Ammon's horn (tissue), 1 donor: ENCODE results near the gene SNTA1.
"Not testable (repeated sequence)": the region's sequence is repeated elsewhere in the genome, so short reads cannot be mapped to it uniquely, and the experiment has no call there.

Experiments
- DNase-seq: peaks from one replicate; pipeline ENCODE4 v3.0.0-alpha.2; 2016; ENCODE audit warnings: low spot score

The SNTA1 gene

DNA sequence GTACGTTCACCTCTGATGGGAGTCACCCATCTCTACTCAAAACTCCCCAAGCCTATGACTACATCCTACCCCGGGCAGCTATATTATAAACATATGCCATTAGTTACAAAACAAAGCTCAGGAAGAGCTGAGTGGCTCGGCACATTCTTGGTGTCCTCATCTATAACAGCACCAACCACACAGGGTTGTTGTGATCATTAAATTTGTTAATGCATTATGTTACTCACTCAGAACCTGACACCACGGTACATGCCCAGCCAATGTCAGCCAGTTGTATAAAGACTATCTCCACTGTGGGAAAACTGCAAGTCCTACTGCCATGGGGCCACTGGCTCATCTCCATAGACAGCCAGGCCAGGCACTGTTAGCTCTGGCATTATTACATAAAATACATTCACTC is 50.0 kb downstream of the SNTA1 start:
- DNase-seq: no peak

- no peak for DNase-seq
These were observed 51.7 kb downstream of the SNTA1 start for GRCh38 chr20:33391722-33392415.

DNA sequence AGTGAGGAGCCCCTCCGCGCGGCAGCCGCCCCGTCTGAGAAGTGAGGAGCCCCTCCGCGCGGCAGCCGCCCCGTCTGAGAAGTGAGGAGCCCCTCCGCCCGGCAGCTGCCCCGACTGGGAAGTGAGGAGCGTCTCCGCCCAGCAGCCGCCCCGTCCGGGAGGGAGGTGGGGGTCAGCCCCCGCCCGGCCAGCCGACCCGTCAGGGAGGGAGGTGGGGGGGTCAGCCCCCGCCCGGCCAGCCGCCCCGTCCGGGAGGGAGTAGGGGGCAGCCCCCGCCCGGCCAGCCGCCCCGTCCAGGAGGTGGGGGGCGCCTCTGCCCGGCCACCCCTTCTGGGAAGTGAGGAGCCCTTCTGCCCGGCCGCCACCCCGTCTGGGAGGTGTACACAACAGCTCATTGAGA is 54.2 kb downstream of the SNTA1 start:
- DNase-seq: not testable (repeated sequence)

DNA sequence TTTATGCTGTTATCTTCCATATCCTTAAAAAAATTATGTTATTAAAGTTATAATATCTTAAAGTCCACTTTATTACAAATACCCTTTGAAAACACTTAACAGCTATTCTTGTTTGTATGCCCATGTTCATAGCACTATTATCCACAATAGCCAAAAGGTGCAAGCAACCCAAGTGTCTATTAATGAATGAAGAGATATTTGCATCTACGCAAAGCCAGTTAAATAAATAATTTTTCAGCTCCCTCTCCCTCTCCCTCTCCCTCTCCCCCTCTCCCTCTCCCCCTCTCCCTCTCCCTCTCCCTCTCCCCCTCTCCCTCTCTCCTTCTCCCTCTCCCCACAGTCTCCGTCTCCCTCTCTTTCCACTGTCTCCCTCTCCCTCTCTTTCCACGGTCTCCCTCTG is 55.3 kb downstream of the SNTA1 start:
- DNase-seq: no peak

DNA sequence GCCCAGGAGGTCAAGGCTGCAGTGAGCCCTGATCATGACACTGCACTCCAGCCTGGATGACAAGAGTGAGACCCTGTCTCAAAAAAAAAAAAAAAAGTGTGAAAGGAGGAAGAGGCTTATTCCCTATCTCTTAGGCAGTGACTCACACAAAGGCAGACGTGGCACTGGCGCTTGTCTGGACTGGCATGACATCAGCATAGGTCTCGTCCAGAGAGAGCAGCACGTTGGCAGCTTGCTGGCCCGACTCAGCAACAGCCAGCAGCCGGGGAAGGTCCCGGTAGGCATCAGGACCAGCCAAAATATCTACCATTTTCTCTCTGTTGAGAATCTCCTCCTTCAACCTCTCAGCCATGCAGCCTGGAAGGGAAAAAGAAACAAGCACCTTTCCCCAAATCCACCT is 56.4 kb downstream of the SNTA1 start:
- no peak for DNase-seq

DNA sequence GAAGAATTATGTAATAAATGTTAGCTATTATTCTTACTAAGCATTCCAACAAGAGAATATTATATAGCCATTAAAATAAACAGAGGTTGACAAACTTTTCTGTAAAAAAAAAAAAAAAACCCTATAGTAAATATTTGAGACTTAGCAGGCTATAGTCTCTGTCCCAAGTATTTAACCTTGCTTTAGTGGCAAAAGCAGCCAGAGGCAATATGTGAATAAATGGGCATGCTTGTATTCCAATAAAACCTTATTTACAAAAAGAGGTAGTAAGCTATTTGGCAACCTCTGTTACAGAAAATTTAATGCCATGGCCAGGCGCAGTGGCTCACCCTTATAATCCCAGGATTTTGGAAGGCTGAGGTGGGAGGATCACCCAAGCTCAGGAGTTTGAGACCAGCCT is 56.9 kb downstream of the SNTA1 start:
- DNase-seq: no peak

GRCh38 chr20:33377366-33377765 is 66.2 kb downstream of the SNTA1 start:
- DNase-seq: no peak

GRCh38 chr20:33373735-33374605 is 69.6 kb downstream of the SNTA1 start:
- DNase-seq: no peak

DNA sequence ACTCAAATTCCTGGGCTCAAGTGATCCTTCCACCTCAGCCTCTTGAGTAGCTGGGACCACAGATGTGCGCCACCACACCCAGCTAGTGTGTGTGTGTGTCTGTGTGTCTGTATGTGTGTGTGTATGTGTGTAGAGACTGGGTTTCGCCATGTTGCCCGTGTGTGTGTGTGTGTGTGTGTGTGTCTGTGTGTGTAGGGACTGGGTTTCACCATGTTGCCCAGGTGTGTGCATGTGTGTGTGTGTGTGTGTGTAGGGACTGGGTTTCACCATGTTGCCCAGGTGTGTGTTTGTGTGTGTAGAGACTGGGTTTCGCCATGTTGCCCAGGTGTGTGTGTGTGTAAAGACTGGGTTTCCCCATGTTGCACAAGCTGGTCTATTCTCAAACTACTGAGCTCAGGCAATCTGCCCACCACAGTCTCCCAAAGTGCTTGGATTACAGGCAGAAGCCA is 70.5 kb downstream of the SNTA1 start:
- no peak for DNase-seq

- no peak for DNase-seq
These were observed 73.3 kb downstream of the SNTA1 start for GRCh38 chr20:33370291-33370690.

- no peak for DNase-seq
These were observed 80.7 kb downstream of the SNTA1 start for GRCh38 chr20:33362898-33363297.

DNA sequence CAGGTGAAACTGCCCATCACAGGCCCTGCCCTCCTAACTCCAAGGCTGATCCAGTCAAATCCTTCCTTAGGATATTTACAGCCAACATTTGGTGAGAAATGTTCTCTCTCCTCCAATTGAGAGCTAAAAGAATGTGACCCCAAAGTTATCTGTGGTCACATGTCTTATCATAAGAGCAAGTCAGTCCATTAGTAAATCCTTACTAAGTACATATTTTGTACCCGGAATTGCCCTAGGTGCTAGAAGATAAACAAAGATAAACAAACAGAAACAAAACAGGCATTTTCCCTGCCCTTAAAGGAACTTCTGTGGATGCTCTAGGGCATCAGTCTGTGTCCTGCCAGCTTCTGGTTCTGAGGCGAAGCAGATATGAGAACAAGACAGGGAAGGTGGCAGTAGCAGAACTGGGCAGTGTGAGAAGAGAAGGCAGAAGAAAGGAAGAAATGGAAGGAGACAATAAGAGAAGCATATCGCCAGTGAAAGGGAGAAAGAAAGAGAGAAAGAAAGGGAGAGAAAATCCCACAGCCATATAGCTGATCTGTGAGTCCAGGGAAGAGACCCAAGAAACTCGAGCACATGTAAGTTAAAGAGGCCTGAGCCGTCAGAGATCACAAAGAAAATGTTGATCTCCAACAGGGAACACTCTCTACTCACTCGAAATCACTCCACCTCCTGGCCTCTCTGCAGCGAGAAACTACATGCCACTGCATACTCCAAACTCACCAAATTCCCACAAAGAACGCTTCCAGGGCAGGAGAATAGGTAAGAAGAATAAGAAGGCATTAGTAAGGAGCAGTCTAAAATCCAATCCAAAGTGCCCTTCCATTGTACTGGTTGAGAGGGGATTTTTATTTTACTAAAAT is 83.9 kb downstream of the SNTA1 start:
- no peak for DNase-seq
